Neural cell (in vitro differentiated cells): Measurements from ENCODE around the gene C14orf180.

Experiments used
- CTCF ChIP-seq: fragments of 450-650 bp; IDR thresholded peaks from 2 replicates; pipeline ENCODE4 v1.5.1; 2014; ENCODE audit warnings: antibody characterized with exemption, mild to moderate bottlenecking, moderate library complexity; ENCODE audit not compliant: poor library complexity, severe bottlenecking
- EZH2 ChIP-seq: fragments of 200-600, 300-800 bp; shearing (Covaris generic), sonication (generic); IDR thresholded peaks from 2 replicates; pipeline ENCODE4 v1.6.1; 2014; ENCODE audit warnings: antibody characterized with exemption, low read length, borderline replicate concordance, mild to moderate bottlenecking; ENCODE audit not compliant: insufficient read depth, poor library complexity, severe bottlenecking
- MXI1 ChIP-seq: fragments of 450-650 bp; conservative IDR thresholded peaks from 2 replicates; pipeline ENCODE4 v1.6.1; 2014; ENCODE audit warnings: antibody characterized with exemption, mild to moderate bottlenecking; ENCODE audit not compliant: poor library complexity, severe bottlenecking
- POLR2AphosphoS5 ChIP-seq: IDR thresholded peaks from 2 replicates; pipeline ENCODE4 v1.6.1; 2012
- SMC3 ChIP-seq: fragments of 450-650 bp; conservative IDR thresholded peaks from 2 replicates; pipeline ENCODE4 v1.6.1; 2014; ENCODE audit warnings: antibody characterized with exemption, mild to moderate bottlenecking, moderate library complexity; ENCODE audit not compliant: poor library complexity
- TAF1 ChIP-seq: IDR thresholded peaks from 2 replicates; pipeline ENCODE4 v1.6.1; 2012; ENCODE audit warnings: low read depth

DNA sequence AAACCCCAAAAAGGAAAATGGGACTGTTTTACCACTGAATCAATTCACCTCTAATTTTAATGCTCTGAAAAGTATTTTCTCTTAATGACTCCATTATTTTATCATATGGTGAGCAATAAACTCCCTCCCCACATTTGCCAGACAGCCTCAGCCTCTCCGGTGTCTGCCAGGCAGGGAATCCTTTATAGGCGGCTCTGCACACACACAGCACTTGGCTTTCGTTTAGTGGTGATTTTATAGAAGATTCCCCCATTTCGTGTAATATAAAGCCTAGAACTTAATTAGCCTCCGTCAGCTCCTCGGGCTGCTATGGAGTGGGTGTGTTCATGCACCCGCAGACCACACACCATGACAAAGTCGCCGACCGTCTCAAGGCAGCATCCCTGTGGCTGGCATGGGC, 10.1 kb upstream of the C14orf180 start:
- TF ChIP-seq EZH2 (no peak), CTCF (no peak), POLR2AphosphoS5 (no peak), TAF1 (no peak), MXI1 (no peak), SMC3 (no peak)
